ENCODE measurements around the gene ERAP2. TPM values are rescaled to one million over a fixed set of nuclear protein-coding genes. Genes with fewer than 3 reads are reported as not detected.

ERAP2 gene
- polyA plus RNA-seq, 1 experiment = 9.2 TPM

GRCh38 chr5:96924016-96924443, 47.7 kb downstream of the ERAP2 start:
- DNase-seq (ENCODE audit: low read depth) = no peak
- POLR2A ChIA-PET = no interaction called here
- no peak overlapping the region for H3K4me3 ChIP-seq (ENCODE audit: low read depth, low read length)
- CTCF ChIA-PET = no interaction called here
- no peak for TF ChIP-seq CTCF (IDR thresholded peaks at IDR 0.05; ENCODE audit: insufficient read depth, low read depth, low read length)
- H3K27me3 ChIP-seq (ENCODE audit: control insufficient read depth, insufficient read depth, low read length) = no peaks in the 10 kb centered on the region
- H3K36me3 ChIP-seq (ENCODE audit: control insufficient read depth, insufficient read depth, low read length) = no peaks in the 10 kb centered on the region

- POLR2A ChIA-PET = no interaction called here
- no peak for DNase-seq (ENCODE audit: low read depth)
- Histone ChIP-seq H3K4me3 (ENCODE audit: low read depth, low read length) (no peak overlapping the region), H3K36me3 (ENCODE audit: control insufficient read depth, insufficient read depth, low read length) (no peaks in the 10 kb centered on the region), H3K27me3 (ENCODE audit: control insufficient read depth, insufficient read depth, low read length) (no peaks in the 10 kb centered on the region)
- CTCF ChIA-PET = no interaction called here
- no peak for TF ChIP-seq CTCF (IDR thresholded peaks at IDR 0.05; ENCODE audit: insufficient read depth, low read depth, low read length)
Measured at GRCh38 chr5:96926276-96926675, 50.0 kb downstream of the ERAP2 start.

GRCh38 chr5:96927008-96927407, 50.7 kb downstream of the ERAP2 start:
- DNase-seq (ENCODE audit: low read depth) = no peak
- no peak for TF ChIP-seq CTCF (IDR thresholded peaks at IDR 0.05; ENCODE audit: insufficient read depth, low read depth, low read length)
- Histone ChIP-seq H3K27me3 (ENCODE audit: control insufficient read depth, insufficient read depth, low read length) (no peaks in the 10 kb centered on the region), H3K4me3 (ENCODE audit: low read depth, low read length) (no peak overlapping the region), H3K36me3 (ENCODE audit: control insufficient read depth, insufficient read depth, low read length) (no peaks in the 10 kb centered on the region)
- ChIA-PET POLR2A (no interaction called here), CTCF (interaction anchor here (0.8 kb wide), 1 partner anchor 174 kb away, joined by 3 read pairs; no protein-coding TSS in a partner anchor)

GRCh38 chr5:96928931-96929708, 52.8 kb downstream of the ERAP2 start:
- DNase-seq (ENCODE audit: low read depth) = no peak
- H3K36me3 ChIP-seq (ENCODE audit: control insufficient read depth, insufficient read depth, low read length) = no peaks in the 10 kb centered on the region
- POLR2A ChIA-PET = no interaction called here
- no peak overlapping the region for H3K4me3 ChIP-seq (ENCODE audit: low read depth, low read length)
- H3K27me3 ChIP-seq (ENCODE audit: control insufficient read depth, insufficient read depth, low read length) = no peaks in the 10 kb centered on the region
- CTCF ChIA-PET = no interaction called here
- no peak for TF ChIP-seq CTCF (IDR thresholded peaks at IDR 0.05; ENCODE audit: insufficient read depth, low read depth, low read length)

GRCh38 chr5:96930058-96930457, 53.8 kb downstream of the ERAP2 start:
- H3K27me3 ChIP-seq (ENCODE audit: control insufficient read depth, insufficient read depth, low read length) = no peaks in the 10 kb centered on the region
- no peak for TF ChIP-seq CTCF (IDR thresholded peaks at IDR 0.05; ENCODE audit: insufficient read depth, low read depth, low read length)
- ChIA-PET CTCF (interaction anchor here (2.0 kb wide), 1 partner anchor 7 kb away, joined by 7 read pairs; no protein-coding TSS in a partner anchor), POLR2A (no interaction called here)
- DNase-seq (ENCODE audit: low read depth) = no peak
- H3K4me3 ChIP-seq (ENCODE audit: low read depth, low read length) = no peak overlapping the region
- H3K36me3 ChIP-seq (ENCODE audit: control insufficient read depth, insufficient read depth, low read length) = no peaks in the 10 kb centered on the region
